Measurements from ENCODE around the gene UPK1A. TPM values are rescaled to one million over a fixed set of nuclear protein-coding genes. Genes with fewer than 3 reads are reported as not detected.

UPK1A gene
- total and polyA plus RNA-seq, 2 of the 8 experiments (the other 6 are each of a cell fraction or from before 2014, with no cell fraction given) = 0.56 to 9.9 TPM

DNA sequence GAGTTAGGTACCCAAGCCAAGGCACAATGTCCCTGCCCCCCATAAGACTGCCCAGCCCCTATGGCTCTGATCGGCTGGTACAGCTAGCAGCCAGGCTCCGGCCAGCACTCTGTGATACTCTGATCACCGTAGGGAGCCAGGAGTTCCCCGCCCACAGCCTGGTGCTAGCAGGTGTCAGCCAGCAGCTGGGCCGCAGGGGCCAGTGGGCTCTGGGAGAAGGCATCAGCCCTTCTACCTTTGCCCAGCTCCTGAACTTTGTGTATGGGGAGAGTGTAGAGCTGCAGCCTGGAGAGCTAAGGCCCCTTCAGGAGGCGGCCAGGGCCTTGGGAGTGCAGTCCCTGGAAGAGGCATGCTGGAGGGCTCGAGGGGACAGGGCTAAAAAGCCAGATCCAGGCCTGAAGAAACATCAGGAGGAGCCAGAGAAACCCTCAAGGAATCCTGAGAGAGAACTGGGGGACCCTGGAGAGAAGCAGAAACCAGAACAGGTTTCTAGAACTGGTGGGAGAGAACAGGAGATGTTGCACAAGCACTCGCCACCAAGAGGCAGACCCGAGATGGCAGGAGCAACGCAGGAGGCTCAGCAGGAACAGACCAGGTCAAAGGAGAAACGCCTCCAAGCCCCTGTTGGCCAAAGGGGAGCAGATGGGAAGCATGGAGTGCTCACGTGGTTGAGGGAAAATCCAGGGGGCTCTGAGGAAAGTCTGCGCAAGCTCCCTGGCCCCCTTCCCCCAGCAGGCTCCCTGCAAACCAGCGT is 48.5 kb downstream of the UPK1A start (continued):
- TF ChIP-seq ATF2 (IDR thresholded peaks at IDR 0.05; ENCODE audit: low read length) = no peak
- no peak for TF ChIP-seq YY1 (IDR thresholded peaks at IDR 0.05; ENCODE audit: low read depth, low read length)
- no peak for TF ChIP-seq CBX5 (IDR thresholded peaks at IDR 0.05; ENCODE audit: low read depth, low read length)
- no peak for TF ChIP-seq BACH1 (IDR thresholded peaks at IDR 0.05; ENCODE audit: low read length)
- no peak for TF ChIP-seq KDM1A (IDR thresholded peaks at IDR 0.05; ENCODE audit: borderline replicate concordance, low read length)
- TF ChIP-seq, protein P1, sequence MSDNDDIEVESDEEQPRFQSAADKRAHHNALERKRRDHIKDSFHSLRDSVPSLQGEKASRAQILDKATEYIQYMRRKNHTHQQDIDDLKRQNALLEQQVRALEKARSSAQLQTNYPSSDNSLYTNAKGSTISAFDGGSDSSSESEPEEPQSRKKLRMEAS (IDR thresholded peaks at IDR 0.05) = no peak; the same call in 1 of the 2 replicates
- TF ChIP-seq SP2 (IDR thresholded peaks at IDR 0.05; ENCODE audit: low read length) = no peak
- peak; percentile 11 to 26; a peak in 2 of 4 replicates for TF ChIP-seq RAD21 (IDR thresholded peaks at IDR 0.05 in 1 of 2, conservative IDR thresholded peaks at IDR 0.05 in 1 of 2; ENCODE audit: low read depth in 2 of 2, low read length in 2 of 2)
- peak; percentile 79 for TF ChIP-seq CEBPB (IDR thresholded peaks at IDR 0.05; ENCODE audit: low read depth, low read length)
- TF ChIP-seq MAFK (IDR thresholded peaks at IDR 0.05; ENCODE audit: low read depth, low read length) = no peak
- TF ChIP-seq JUN (IDR thresholded peaks at IDR 0.05; ENCODE audit: low read depth, low read length) = no peak
- TF ChIP-seq CHD2 (IDR thresholded peaks at IDR 0.05; ENCODE audit: low read length) = no peak
- TF ChIP-seq POLR2AphosphoS5 (IDR thresholded peaks at IDR 0.05; ENCODE audit: low read depth, low read length) = no peak

Data from H1 (cell line).